HG03039 (cell line): ENCODE data around the gene CTF1.

Experiments used
- ATAC-seq: cut with Tn5 transposase; IDR thresholded peaks from one replicate; pipeline ENCODE4 v1.9.1; 2021; ENCODE audit warnings: mild to moderate bottlenecking, moderate library complexity; ENCODE audit not compliant: unreplicated experiment

The CTF1 gene

DNA sequence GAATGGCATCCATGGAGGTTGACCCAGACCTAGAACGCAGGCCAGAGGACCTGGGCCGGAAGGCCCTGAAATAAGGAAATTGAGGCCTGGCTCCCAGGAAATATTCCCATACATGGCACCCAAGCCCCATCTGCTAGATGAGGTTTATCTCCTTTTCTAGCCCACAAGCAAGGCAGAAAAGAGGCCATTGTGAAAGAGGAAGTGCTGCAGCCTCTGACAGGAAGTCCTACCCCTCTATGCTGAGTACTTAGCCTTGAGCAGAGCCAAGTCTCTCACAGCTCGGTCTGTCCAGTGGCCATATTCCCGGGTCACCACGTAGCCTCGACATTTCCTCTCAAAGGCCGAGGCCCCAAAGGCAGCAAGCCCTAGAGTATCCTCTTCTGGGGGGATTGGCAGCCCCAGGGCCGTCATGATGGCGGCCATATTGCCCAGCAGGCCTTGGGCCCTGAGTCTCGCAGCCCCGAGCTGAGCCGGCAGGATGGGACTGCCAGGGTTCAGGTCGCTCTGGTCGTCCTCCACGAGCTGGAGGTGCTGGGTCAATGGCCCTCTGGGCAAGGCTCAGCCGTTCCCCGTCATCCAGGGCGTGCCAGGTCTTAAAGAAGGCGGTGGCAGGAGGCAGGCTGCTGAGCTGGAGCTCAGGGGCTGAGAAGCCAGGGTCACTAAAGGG is 7.8 kb downstream of the CTF1 start:
- no peak for ATAC-seq

- ATAC-seq, result no peak
Observed at GRCh38 chr16:30907064-30907463, 10.7 kb downstream of the CTF1 start.

DNA sequence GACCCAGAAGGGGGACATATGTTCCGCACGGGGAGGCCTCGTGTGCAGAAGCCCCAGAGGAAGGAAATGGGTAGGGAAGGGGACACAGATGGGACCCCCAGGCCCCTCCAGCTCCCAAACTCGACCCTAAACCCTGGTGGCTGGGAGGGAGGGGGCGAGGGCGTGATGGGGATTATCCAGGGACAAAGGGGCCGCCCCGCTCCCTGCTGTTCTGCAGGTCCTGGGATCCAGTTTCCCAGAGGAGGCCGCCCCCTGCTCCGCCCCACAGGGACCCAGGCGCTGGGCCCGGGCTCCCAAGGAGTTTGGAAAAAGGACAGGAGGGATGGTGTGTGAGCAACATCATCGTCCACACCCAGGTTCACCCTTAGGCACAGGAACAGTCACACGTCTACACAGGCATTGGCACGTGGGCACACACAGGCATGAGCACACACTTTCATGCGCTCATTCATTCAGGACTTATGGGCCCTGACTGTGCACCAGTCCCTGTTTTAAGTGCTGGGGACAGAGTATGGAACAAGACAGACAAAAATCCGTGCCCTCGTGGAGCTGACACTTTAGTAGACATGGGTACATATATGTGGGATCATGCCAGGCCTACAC is 14.1 kb downstream of the CTF1 start:
- ATAC-seq, result no peak

- ATAC-seq, result no peak
Observed at GRCh38 chr16:30912794-30913412, 16.5 kb downstream of the CTF1 start.

DNA sequence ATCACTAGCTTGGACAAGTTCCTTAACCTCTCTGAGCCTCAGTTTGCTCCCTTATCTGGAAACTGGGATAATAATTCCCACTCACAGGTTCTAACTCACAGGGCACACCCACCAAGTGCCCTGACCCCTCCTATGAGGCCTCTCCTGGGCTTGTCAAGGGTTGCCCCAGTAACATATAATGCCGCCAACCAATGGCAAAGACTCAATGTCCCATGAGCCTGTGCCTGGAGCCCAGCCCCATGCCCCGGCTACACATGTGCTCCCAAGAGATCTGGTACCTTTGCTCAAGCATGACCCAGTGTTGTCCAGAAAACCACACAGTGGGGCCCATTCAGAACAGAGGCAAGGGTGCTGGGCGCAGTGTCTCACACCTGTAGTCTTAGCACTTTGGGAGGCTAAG is 18.4 kb downstream of the CTF1 start:
- ATAC-seq, result no peak

- ATAC-seq, result no peak
Observed at GRCh38 chr16:30918614-30919013, 22.2 kb downstream of the CTF1 start.

- no peak for ATAC-seq
Observed at GRCh38 chr16:30920891-30921290, 24.5 kb downstream of the CTF1 start.

- no peak for ATAC-seq
Observed at GRCh38 chr16:30921459-30921747, 25.0 kb downstream of the CTF1 start.

GRCh38 chr16:30921748-30922419 is 25.5 kb downstream of the CTF1 start:
- ATAC-seq, result peak; percentile 0

- ATAC-seq, result peak; percentile 64
Observed at GRCh38 chr16:30922420-30922959, 26.1 kb downstream of the CTF1 start.

GRCh38 chr16:30922960-30923535 is 26.6 kb downstream of the CTF1 start:
- ATAC-seq, result peak; percentile 60

- no peak for ATAC-seq
Observed at GRCh38 chr16:30923554-30924075, 27.2 kb downstream of the CTF1 start, which contains the start of gene FBXL19. Gene FBXL19, plus strand, starts transcription at chr16:30923572. Its CDS starts 2,183 bp downstream, at chr16:30925755.

DNA sequence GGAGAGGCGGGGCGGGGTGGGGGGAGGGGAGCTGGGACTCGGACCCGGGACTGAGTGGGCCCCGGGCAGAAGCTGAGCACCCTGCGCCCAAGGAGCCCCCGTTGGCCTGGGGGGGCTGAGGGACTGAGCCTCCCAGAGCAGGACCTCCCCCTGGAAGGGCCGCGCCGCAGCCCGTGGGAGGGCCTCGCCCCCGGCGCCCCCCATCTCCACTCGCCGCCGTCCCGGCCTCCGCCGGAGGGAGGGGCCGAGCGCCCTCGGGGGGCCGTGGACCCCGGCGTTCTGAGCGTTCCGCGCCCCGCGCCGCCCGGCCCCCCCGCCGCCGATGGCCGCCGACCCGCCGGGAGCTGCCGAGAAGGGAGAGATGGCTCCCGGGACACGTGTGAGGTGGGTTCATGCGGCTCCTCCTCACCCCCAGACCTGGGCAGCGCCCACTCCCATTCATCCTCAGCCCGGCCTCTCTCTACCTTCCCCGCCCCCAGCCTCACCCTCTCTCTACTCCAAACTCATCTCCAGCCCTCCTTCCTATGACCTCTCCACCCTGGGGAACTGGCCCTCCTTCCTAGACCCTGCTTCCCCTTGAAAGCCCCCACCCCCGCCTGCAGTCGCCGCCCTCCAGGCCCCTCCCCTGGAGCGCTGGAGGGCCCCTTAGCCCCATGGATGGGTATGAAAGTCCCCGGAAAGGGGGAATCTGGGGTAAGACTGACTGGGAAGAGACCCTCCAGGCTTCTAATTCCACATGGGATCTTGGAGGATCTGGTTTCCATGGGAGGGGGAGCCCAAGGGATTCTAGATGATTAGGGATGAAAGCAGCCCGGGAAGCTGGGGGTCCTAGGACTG is 27.9 kb downstream of the CTF1 start:
- no peak for ATAC-seq

- ATAC-seq, result no peak
Observed at GRCh38 chr16:30924913-30925631, 28.7 kb downstream of the CTF1 start.

DNA sequence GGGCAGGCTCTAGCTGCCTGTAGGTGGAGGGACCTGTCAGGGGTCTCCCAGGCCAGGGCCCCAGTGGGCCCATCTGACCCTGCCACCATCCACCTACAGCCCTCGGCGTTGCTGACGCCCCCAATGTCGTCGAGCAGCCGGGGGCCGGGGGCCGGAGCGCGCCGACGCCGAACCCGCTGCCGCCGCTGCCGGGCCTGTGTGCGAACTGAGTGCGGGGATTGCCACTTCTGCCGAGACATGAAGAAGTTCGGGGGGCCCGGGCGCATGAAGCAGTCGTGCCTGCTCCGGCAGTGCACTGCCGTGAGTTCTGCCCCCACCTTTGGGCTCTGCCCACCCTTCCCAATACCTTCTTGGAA is 29.2 kb downstream of the CTF1 start:
- ATAC-seq, result no peak

GRCh38 chr16:30925995-30926811 is 29.8 kb downstream of the CTF1 start:
- ATAC-seq, result no peak

DNA sequence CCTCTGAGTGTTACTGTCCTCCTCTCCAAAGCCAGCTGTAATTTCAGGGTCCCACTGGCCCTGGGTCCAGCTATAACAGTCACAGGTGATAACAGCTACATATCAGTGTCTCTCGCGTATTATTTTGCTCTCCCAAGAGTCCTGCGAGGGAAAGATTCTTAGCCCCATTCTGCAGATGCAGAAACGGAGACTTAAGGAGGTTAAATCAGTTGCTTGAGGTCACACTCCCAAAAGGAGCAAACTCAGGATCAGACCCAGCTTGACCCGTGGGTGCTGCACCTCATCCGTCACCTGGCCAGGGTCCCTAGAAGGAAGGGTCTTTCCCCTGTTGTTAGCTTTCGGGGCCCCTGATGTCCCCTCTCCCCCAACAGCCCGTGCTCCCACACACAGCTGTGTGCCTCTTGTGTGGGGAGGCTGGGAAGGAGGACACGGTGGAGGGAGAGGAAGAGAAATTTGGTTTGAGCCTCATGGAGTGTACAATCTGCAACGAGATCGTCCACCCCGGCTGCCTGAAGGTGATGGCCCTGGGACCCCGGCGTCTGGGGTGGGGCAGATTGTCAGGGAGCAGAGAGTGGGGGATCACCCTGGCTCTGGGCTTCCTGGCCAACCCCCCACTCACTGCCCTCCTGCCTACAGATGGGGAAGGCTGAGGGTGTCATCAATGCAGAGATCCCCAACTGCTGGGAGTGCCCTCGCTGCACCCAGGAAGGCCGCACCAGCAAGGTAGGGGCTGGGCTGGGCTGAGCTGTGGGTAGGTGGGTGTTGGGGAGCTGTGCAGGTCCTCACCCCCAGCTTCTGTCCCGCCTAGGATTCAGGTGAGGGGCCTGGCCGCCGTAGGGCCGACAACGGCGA is 30.7 kb downstream of the CTF1 start:
- no peak for ATAC-seq
